Lung (tissue), 12 donors: Measurements from ENCODE around the gene ERCC3. TPM values are rescaled to one million over a fixed set of nuclear protein-coding genes. Genes with fewer than 3 reads are reported as not detected.

Experiments used
- ATAC-seq: fragments of 200-7000 bp; cut with Tn5 transposase; one replicate; pipeline ENCODE4 v1.9.1; 2020; ENCODE audit warnings: moderate number of reproducible peaks; ENCODE audit not compliant: insufficient read depth, low FRiP score
- DNase-seq, 3 donors: peaks; one replicate each; pipeline ENCODE4 v3.0.0-alpha.2; 2013 to 2017
- H3K27ac ChIP-seq, 2 donors: one replicate each; pipeline ENCODE4 v1.5.1; 2013; ENCODE audit warnings: mild to moderate bottlenecking in 2 of 2, moderate library complexity in 2 of 2, control low read depth in 1 of 2, inconsistent platforms in 1 of 2, low read depth in 1 of 2, low read length in 1 of 2
- H3K27me3 ChIP-seq, 3 donors: one replicate each; pipeline ENCODE4 v1.5.1; 2013; ENCODE audit warnings: low read length in 2 of 3; ENCODE audit not compliant: control insufficient read depth in 3 of 3, insufficient read depth in 3 of 3
- H3K36me3 ChIP-seq, 4 donors: one replicate each; pipeline ENCODE4 v1.5.1; 2013; ENCODE audit warnings: low read length in 4 of 4, mild to moderate bottlenecking in 1 of 4, moderate library complexity in 1 of 4; ENCODE audit not compliant: control insufficient read depth in 4 of 4, insufficient read depth in 4 of 4
- H3K4me1 ChIP-seq, 5 donors: one replicate each; pipeline ENCODE4 v1.5.1; 2013; ENCODE audit warnings: low read length in 5 of 5, mild to moderate bottlenecking in 2 of 5, moderate library complexity in 1 of 5; ENCODE audit not compliant: control insufficient read depth in 5 of 5, insufficient read depth in 5 of 5
- H3K4me3 ChIP-seq: one replicate; pipeline ENCODE4 v1.5.1; 2013; ENCODE audit warnings: mild to moderate bottlenecking, control low read depth, moderate library complexity
- H3K9ac ChIP-seq, 2 donors: one replicate each; pipeline ENCODE4 v1.5.1; 2013; ENCODE audit warnings: low read length in 2 of 2, control low read depth in 1 of 2; ENCODE audit not compliant: insufficient read depth in 1 of 2
- H3K9me3 ChIP-seq, 4 donors: one replicate each; pipeline ENCODE4 v1.5.1; 2013; ENCODE audit warnings: low read length in 3 of 4, mild to moderate bottlenecking in 1 of 4, moderate library complexity in 1 of 4; ENCODE audit not compliant: control insufficient read depth in 4 of 4, insufficient read depth in 3 of 4
- WGBS, 2 donors: extraction: QIAGEN DNeasy Blood & Tissue Kit; methylation state at CpG; one replicate each; pipeline ENCODE4 v1.1.7; 2013; 5-methylcytosine and 5-hydroxymethylcytosine counted together
- polyA plus RNA-seq, 2 donors: library from polyadenylated mRNA; stranded (reverse); fragments of 200-250 nt; gene quantifications; one replicate each; pipeline ENCODE4 v1.2.1, GENCODE V29; 2013
- total RNA-seq, 2 donors: library from RNA; depleted of rRNA in 1 of 2; stranded (reverse); fragments of >200 nt in 1 of 2; gene quantifications; one replicate each; pipeline ENCODE4 v1.2.1, GENCODE V29; 2014 to 2021
- TF ChIP-seq, protein P1 (sequence below): IDR thresholded peaks from 2 replicates; pipeline ENCODE4 v1.5.1; 2012; ENCODE audit warnings: mild to moderate bottlenecking; ENCODE audit errors: control extremely low read depth, extremely low read depth
- donor health status: control.
- donor health status: control.
- donor health status: Bipolar disorder and iron deficiency.
- donor health status: healthy.
- donor health status: DM: yes; HTN: yes; CAD: no.

ERCC3 gene
- total and polyA plus RNA-seq, 4 donors: 18.2 to 60.3 (median 33.3) TPM

DNA sequence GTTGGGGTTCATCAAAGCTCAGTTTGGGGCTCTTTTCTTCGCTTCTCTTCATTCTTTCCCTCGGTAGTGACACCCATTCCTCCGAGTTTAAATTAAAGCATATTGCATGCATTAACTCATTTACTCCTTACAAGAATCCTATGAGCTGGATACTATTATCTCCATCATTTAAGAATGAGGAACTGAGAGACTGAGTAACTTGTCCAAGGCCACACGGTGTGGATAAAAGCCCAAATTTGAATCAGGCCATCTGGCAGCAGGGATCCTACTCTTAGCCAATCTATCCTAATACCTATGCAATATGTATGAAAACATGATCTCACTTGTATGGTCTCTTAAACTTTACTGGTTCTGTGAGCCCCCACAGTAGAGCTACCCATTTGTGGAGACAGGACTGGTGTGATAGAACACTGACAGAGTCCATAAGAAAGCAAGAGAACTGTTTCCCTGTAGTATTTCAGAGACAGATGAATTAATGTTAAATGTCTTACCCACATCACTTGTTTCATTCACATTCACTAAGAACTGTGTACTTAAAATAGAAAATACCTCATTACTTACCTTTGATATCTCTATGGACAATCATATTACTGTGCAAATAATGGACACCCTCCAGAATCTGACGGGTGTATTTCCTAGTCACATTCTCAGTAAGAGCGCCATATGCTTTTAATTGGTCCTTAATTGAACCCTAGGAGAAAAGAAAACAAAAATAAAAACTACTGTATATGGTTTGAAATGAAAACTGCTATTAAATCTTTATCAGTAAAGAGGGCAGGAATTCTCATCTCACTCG, 20.4 kb upstream of the ERCC3 start:
- no peaks in the 10 kb centered on the region for H3K27me3 ChIP-seq
- TF ChIP-seq, protein P1, sequence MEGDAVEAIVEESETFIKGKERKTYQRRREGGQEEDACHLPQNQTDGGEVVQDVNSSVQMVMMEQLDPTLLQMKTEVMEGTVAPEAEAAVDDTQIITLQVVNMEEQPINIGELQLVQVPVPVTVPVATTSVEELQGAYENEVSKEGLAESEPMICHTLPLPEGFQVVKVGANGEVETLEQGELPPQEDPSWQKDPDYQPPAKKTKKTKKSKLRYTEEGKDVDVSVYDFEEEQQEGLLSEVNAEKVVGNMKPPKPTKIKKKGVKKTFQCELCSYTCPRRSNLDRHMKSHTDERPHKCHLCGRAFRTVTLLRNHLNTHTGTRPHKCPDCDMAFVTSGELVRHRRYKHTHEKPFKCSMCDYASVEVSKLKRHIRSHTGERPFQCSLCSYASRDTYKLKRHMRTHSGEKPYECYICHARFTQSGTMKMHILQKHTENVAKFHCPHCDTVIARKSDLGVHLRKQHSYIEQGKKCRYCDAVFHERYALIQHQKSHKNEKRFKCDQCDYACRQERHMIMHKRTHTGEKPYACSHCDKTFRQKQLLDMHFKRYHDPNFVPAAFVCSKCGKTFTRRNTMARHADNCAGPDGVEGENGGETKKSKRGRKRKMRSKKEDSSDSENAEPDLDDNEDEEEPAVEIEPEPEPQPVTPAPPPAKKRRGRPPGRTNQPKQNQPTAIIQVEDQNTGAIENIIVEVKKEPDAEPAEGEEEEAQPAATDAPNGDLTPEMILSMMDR: no peak
- no peak overlapping the region for H3K4me3 ChIP-seq
- H3K9me3 ChIP-seq: no peaks in the 10 kb centered on the region
- ATAC-seq (no peak), DNase-seq (no peak)
- no peak overlapping the region for H3K27ac ChIP-seq
- H3K36me3 ChIP-seq: peaks cover 29 to 37% (median 36%) of the 10 kb centered on the region in 4 donors
- H3K4me1 ChIP-seq: no peaks in the 10 kb centered on the region
- WGBS, 2 donors: 93 to 94% methylated on average over 7 of the region's 7 CpGs
- H3K9ac ChIP-seq: no peak overlapping the region

DNA sequence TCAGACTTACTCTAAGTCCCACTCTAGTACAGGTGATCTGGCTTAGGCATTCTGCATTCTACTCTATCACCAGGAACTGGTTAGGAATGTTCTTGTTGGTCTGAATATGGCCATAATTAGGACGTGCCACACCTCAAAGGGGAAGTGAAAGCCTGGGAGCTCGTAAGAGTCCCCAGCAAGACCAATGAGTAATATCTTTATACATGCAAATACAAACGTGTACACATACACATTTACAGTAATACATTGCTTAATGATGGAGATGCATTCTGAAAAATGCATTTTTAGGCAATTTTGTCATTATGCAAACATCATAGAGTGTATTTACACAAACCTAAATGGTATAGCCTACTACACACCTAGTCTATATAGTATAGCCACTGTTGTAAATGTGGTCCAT, 19.5 kb upstream of the ERCC3 start:
- Histone ChIP-seq H3K4me3 (no peak overlapping the region), H3K9ac (no peak overlapping the region), H3K36me3 (peaks cover 25 to 41% (median 36%) of the 10 kb centered on the region in 4 donors), H3K4me1 (no peaks in the 10 kb centered on the region), H3K27me3 (no peaks in the 10 kb centered on the region), H3K9me3 (no peaks in the 10 kb centered on the region), H3K27ac (no peak overlapping the region)
- TF ChIP-seq, protein P1: no peak
- ATAC-seq (no peak), DNase-seq (no peak)
- 62 to 70% methylated on average over 3 of the region's 3 CpGs for WGBS, 2 donors

DNA sequence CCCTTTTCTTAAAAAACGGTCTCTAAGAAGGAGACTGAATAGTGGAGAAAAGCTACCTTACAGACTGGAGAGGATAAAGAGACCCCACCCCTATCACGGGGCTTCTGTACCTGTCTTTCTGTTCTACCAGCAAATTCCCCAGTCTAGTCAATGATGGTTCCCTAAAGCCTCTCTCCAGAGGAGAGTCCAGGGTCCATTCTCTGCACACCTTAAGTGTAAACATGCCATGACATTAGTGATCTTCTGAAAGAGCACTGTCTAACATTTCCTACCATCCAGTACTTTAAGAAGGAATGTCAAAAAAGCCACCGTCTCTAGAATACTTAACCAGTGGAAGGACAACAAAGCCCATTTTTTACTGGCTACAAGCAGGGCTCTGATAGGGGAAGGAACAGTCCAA, 17.0 kb upstream of the ERCC3 start:
- Histone ChIP-seq H3K9ac (no peak overlapping the region), H3K36me3 (peaks cover 28 to 50% (median 35%) of the 10 kb centered on the region in 4 donors), H3K9me3 (no peaks in the 10 kb centered on the region), H3K27ac (no peak overlapping the region), H3K4me3 (no peak overlapping the region), H3K4me1 (no peaks in the 10 kb centered on the region), H3K27me3 (no peaks in the 10 kb centered on the region)
- 94 to 95% methylated on average over 3 of the region's 3 CpGs for WGBS, 2 donors
- no peak for DNase-seq
- TF ChIP-seq, protein P1: no peak
- no peak for ATAC-seq
